Endodermal cell (in vitro differentiated cells): Measurements from ENCODE around the gene RYR2. TPM values are rescaled to one million over a fixed set of nuclear protein-coding genes. Genes with fewer than 3 reads are reported as not detected.

Experiments
- DNase-seq: peaks from one replicate; pipeline ENCODE4 v3.0.0-alpha.2; 2017
- H3K27ac ChIP-seq: 2 replicates; pipeline ENCODE4 v1.5.1; 2013; ENCODE audit warnings: mild to moderate bottlenecking, low read depth, low read length, moderate library complexity
- H3K27me3 ChIP-seq: 2 replicates; pipeline ENCODE4 v1.6.1; 2013; ENCODE audit warnings: mild to moderate bottlenecking, low read length, moderate library complexity; ENCODE audit not compliant: insufficient read depth, control insufficient read depth, poor library complexity, severe bottlenecking
- H3K36me3 ChIP-seq: 2 replicates; pipeline ENCODE4 v1.7.0; 2013; ENCODE audit warnings: mild to moderate bottlenecking, low read length, moderate library complexity; ENCODE audit not compliant: control insufficient read depth, insufficient read depth
- H3K4me1 ChIP-seq: one replicate; pipeline ENCODE4 v1.7.0; 2013; ENCODE audit warnings: low read length; ENCODE audit not compliant: control insufficient read depth, insufficient read depth
- H3K4me3 ChIP-seq: 2 replicates; pipeline ENCODE4 v1.5.1; 2013; ENCODE audit warnings: mild to moderate bottlenecking, low read length, moderate library complexity
- H3K9ac ChIP-seq: 2 replicates; pipeline ENCODE4 v1.6.1; 2013; ENCODE audit warnings: mild to moderate bottlenecking, low read length, moderate library complexity; ENCODE audit not compliant: poor library complexity, severe bottlenecking; ENCODE audit errors: extremely low read depth
- H3K9me3 ChIP-seq: 2 replicates; pipeline ENCODE4 v1.6.1; 2013; ENCODE audit warnings: mild to moderate bottlenecking, low read length, moderate library complexity; ENCODE audit not compliant: control insufficient read depth
- H3K27ac Mint-ChIP-seq: 2 replicates; pipeline ENCODE4 v1.8.0; 2020; ENCODE audit warnings: mixed read lengths
- H3K27me3 Mint-ChIP-seq: 2 replicates; pipeline ENCODE4 v1.8.0; 2021; ENCODE audit warnings: mild to moderate bottlenecking, mixed read lengths; ENCODE audit not compliant: insufficient read depth
- H3K36me3 Mint-ChIP-seq: 2 replicates; pipeline ENCODE4 v1.8.0; 2020; ENCODE audit warnings: low read depth, mixed read lengths
- H3K4me1 Mint-ChIP-seq: 2 replicates; pipeline ENCODE4 v1.8.0; 2020; ENCODE audit warnings: mixed read lengths
- H3K4me3 Mint-ChIP-seq: 2 replicates; pipeline ENCODE4 v1.8.0; 2020; ENCODE audit warnings: mild to moderate bottlenecking, moderate library complexity, mixed read lengths
- H3K9me3 Mint-ChIP-seq: 2 replicates; pipeline ENCODE4 v1.8.0; 2020; ENCODE audit warnings: mild to moderate bottlenecking, mixed read lengths
- CTCF ChIP-seq: fragments of 200-600 bp; sonication (generic); conservative IDR thresholded peaks from 2 replicates; pipeline ENCODE4 v1.5.0; 2021; ENCODE audit warnings: antibody characterized with exemption, mild to moderate bottlenecking
- WGBS, 2 experiments: methylation state at CpG; one replicate each; pipeline versions ENCODE4 v1.1.5 to v1.1.7; 2013; ENCODE audit warnings: missing lambda C conversion rate in 2 of 2, mixed read lengths in 1 of 2; ENCODE audit not compliant: insufficient coverage in 1 of 2, insufficient read length in 1 of 2; 5-methylcytosine and 5-hydroxymethylcytosine counted together
- total RNA-seq, 2 donors: library from RNA; stranded (reverse); fragmentation: NEBNext Ultra II Directional in 1 of 2; extraction: Animal tissue kit (Norgen Biotek cat#: 25700) in 1 of 2; gene quantifications; 2 replicates in 1 of 2; 3 replicates in 1 of 2; pipeline ENCODE4 v1.2.1, GENCODE V29; 2021

RYR2 gene
- total RNA-seq, 2 donors from 2014 or later: 0.95 to 2.4 TPM

GRCh38 chr1:237759377-237759776 lies 717.4 kb downstream of the RYR2 start:
- 63 to 90% methylated on average over 2 to 5 of the region's 5 CpGs for WGBS, 2 experiments
- H3K27ac ChIP-seq: no peak overlapping the region
- no peak overlapping the region for H3K9ac ChIP-seq
- H3K27me3 ChIP-seq: no peaks in the 10 kb centered on the region
- no peaks in the 10 kb centered on the region for H3K4me1 Mint-ChIP-seq
- no peaks in the 10 kb centered on the region for H3K4me1 ChIP-seq
- no peak for TF ChIP-seq CTCF
- no peak for DNase-seq
- no peaks in the 10 kb centered on the region for H3K36me3 Mint-ChIP-seq
- no peaks in the 10 kb centered on the region for H3K27me3 Mint-ChIP-seq
- no peaks in the 10 kb centered on the region for H3K9me3 Mint-ChIP-seq
- H3K4me3 Mint-ChIP-seq: no peak overlapping the region
- no peaks in the 10 kb centered on the region for H3K36me3 ChIP-seq
- H3K4me3 ChIP-seq: no peak overlapping the region
- no peak overlapping the region for H3K27ac Mint-ChIP-seq
- no peaks in the 10 kb centered on the region for H3K9me3 ChIP-seq

- Histone ChIP-seq H3K9ac (no peak overlapping the region), H3K36me3 (no peaks in the 10 kb centered on the region), H3K9me3 (no peaks in the 10 kb centered on the region), H3K27ac (no peak overlapping the region), H3K4me3 (no peak overlapping the region), H3K27me3 (no peaks in the 10 kb centered on the region), H3K4me1 (no peaks in the 10 kb centered on the region)
- Mint-ChIP-seq H3K4me3 (no peak overlapping the region), H3K36me3 (no peaks in the 10 kb centered on the region), H3K9me3 (no peaks in the 10 kb centered on the region), H3K27ac (no peak overlapping the region), H3K27me3 (no peaks in the 10 kb centered on the region), H3K4me1 (peaks cover 2% of the 10 kb centered on the region)
- TF ChIP-seq CTCF: no peak
- no peak for DNase-seq
- WGBS, 2 experiments: 93 to 97% methylated on average over 2 to 4 of the region's 5 CpGs
Measured at GRCh38 chr1:237760951-237761350, 719.0 kb downstream of the RYR2 start.

GRCh38 chr1:237763137-237763536 lies 721.2 kb downstream of the RYR2 start:
- Histone ChIP-seq H3K27me3 (no peaks in the 10 kb centered on the region), H3K36me3 (no peaks in the 10 kb centered on the region), H3K27ac (no peak overlapping the region), H3K9ac (no peak overlapping the region), H3K4me3 (no peak overlapping the region), H3K4me1 (no peaks in the 10 kb centered on the region), H3K9me3 (no peaks in the 10 kb centered on the region)
- Mint-ChIP-seq H3K36me3 (no peaks in the 10 kb centered on the region), H3K27ac (no peak overlapping the region), H3K27me3 (no peaks in the 10 kb centered on the region), H3K4me1 (peaks cover 2% of the 10 kb centered on the region), H3K4me3 (no peak overlapping the region), H3K9me3 (no peaks in the 10 kb centered on the region)
- TF ChIP-seq CTCF: no peak
- 83 to 88% methylated on average over 5 to 7 of the region's 7 CpGs for WGBS, 2 experiments
- no peak for DNase-seq
